K562 (cell line): ENCODE data around the gene TTC16. TPM values are rescaled to one million over a fixed set of nuclear protein-coding genes. Genes with fewer than 3 reads are reported as not detected.
A peak's percentile ranks its signal among the peaks of the same experiment; 100 is the strongest.

ENCODE experiments used
- ATAC-seq: fragments of 200-7000 bp; cut with Tn5 transposase; 3 replicates; pipeline ENCODE4 v1.9.1; 2020; ENCODE audit warnings: moderate library complexity
- BruUV-seq: library from RNA; stranded (reverse); fragments of 400-500 nt; replicated peaks from 2 replicates; lab custom pipeline; 2021; lab: Mats Ljungman, UMichigan
- CTCF ChIA-PET: fragments of 300-600 bp; formaldehyde crosslinking; extraction: SDS; loops from one replicate; lab custom pipeline; 2021; ENCODE audit warnings: low intra/inter-chr PET ratio; lab: Yijun Ruan, JAX
- POLR2A ChIA-PET: fragments of 300-600, 350-650 bp; sonication (Branson Sonifier 250); formaldehyde crosslinking; extraction: SDS; loops from one replicate; lab custom pipeline; 2021; ENCODE audit warnings: antibody characterized with exemption, inconsistent platforms; lab: Yijun Ruan, JAX
- DNase-seq, 4 experiments: peaks; one replicate each; pipeline versions ENCODE4 v3.0.0 to v3.0.0-alpha.2; 2011 to 2018; ENCODE audit warnings: low spot score in 3 of 4, mixed read lengths in 3 of 4; ENCODE audit errors: extremely low read depth in 1 of 4
- FAIRE-seq: peaks from 2 replicates; lab custom pipeline; 2011; peaks lifted over from hg19 to GRCh38; lab: Jason Lieb, UNC
- H2AFZ ChIP-seq: 2 replicates; pipeline ENCODE4 v1.6.0; 2011; ENCODE audit warnings: low read depth, low read length, control low read depth, inconsistent platforms
- H3K27ac ChIP-seq: fragments of 200-600 bp; 3 replicates; pipeline ENCODE4 v1.8.0; 2011; ENCODE audit warnings: low read depth, mild to moderate bottlenecking, control low read depth, inconsistent platforms, low read length, moderate library complexity, mixed read lengths; ENCODE audit errors: extremely low read depth
- H3K27me3 ChIP-seq, 2 experiments: fragments of 300-600 bp in 1 of 2; 2 replicates in 1 of 2; 3 replicates in 1 of 2; pipeline versions ENCODE4 v1.6.0 to v1.8.0; 2011; ENCODE audit warnings: inconsistent platforms in 2 of 2, low read length in 2 of 2, mild to moderate bottlenecking in 1 of 2, mixed read lengths in 1 of 2, moderate library complexity in 1 of 2; ENCODE audit not compliant: control insufficient read depth in 2 of 2, insufficient read depth in 2 of 2
- H3K36me3 ChIP-seq: fragments of 300-600 bp; 3 replicates; pipeline ENCODE4 v1.8.0; 2011; ENCODE audit warnings: mild to moderate bottlenecking, low read length, inconsistent platforms; ENCODE audit not compliant: control insufficient read depth, insufficient read depth
- H3K4me1 ChIP-seq, 2 experiments: fragments of 200-600 bp in 1 of 2; replicated peaks in 1 of 2; 2 replicates in 1 of 2; 3 replicates in 1 of 2; pipeline versions ENCODE4 v1.5.1 to v1.8.0; 2011; ENCODE audit warnings: inconsistent platforms in 2 of 2, low read length in 2 of 2, mild to moderate bottlenecking in 1 of 2, mixed read lengths in 1 of 2, moderate library complexity in 1 of 2; ENCODE audit not compliant: control insufficient read depth in 2 of 2, insufficient read depth in 2 of 2
- H3K4me2 ChIP-seq: 2 replicates; pipeline ENCODE4 v1.6.1; 2011; ENCODE audit warnings: low read length, control low read depth, inconsistent platforms, mixed read lengths; ENCODE audit not compliant: insufficient read depth
- H3K4me3 ChIP-seq: fragments of 200-600 bp; sonication (generic), shearing (Covaris generic); 2 replicates; pipeline ENCODE4 v1.5.1; 2016; ENCODE audit warnings: control low read depth, inconsistent platforms
- H3K79me2 ChIP-seq: fragments of 200-600 bp; 3 replicates; pipeline ENCODE4 v1.8.0; 2011; ENCODE audit warnings: low read length, inconsistent platforms; ENCODE audit not compliant: control insufficient read depth, insufficient read depth
- H3K9ac ChIP-seq, 2 experiments: 2 replicates each; pipeline versions ENCODE4 v1.6.0 to v1.6.1; 2011; ENCODE audit warnings: low read depth in 2 of 2, low read length in 2 of 2, control low read depth in 1 of 2, inconsistent platforms in 1 of 2, mild to moderate bottlenecking in 1 of 2, mixed read lengths in 1 of 2; ENCODE audit not compliant: insufficient read depth in 1 of 2
- H3K9me1 ChIP-seq: one replicate; pipeline ENCODE4 v1.6.0; 2011; ENCODE audit warnings: inconsistent platforms, mild to moderate bottlenecking, low read length, moderate library complexity; ENCODE audit not compliant: control insufficient read depth, insufficient read depth
- H3K9me3 ChIP-seq: replicated peaks from 2 replicates; pipeline ENCODE4 v1.5.1; 2011; ENCODE audit warnings: low read depth, low read length, inconsistent platforms; ENCODE audit not compliant: control insufficient read depth, insufficient read depth
- H4K20me1 ChIP-seq: replicated peaks from 2 replicates; pipeline ENCODE4 v1.6.1; 2011; ENCODE audit warnings: low read length, inconsistent platforms, mixed read lengths; ENCODE audit not compliant: control insufficient read depth, insufficient read depth
- CBFB ChIP-seq: sonication (generic); formaldehyde crosslinking; IDR thresholded peaks from 2 replicates; pipeline ENCODE4 v1.4.0; 2020; ENCODE audit warnings: mild to moderate bottlenecking, missing genetic modification reagents
- DIDO1 ChIP-seq: fragments of 450-650 bp; IDR thresholded peaks from 2 replicates; pipeline ENCODE4 v1.6.1; 2016; ENCODE audit warnings: low read depth, missing biosample characterization, missing genetic modification characterization
- HNRNPUL1 ChIP-seq: fragments of 200-400 bp; formaldehyde crosslinking; IDR thresholded peaks from 2 replicates; pipeline ENCODE4 v1.6.1; 2017; ENCODE audit warnings: low read length
- MEF2D ChIP-seq: conservative IDR thresholded peaks from 2 replicates; pipeline ENCODE4 v1.6.1; 2016; ENCODE audit warnings: low read depth, missing genetic modification characterization, missing compliant biosample characterization
- NR0B1 ChIP-seq: fragments of 450-650 bp; IDR thresholded peaks from one replicate; pipeline ENCODE4 v1.6.1; 2018; ENCODE audit warnings: mild to moderate bottlenecking, moderate library complexity; ENCODE audit not compliant: partially characterized antibody
- PATZ1 ChIP-seq: fragments of 250-450 bp; sonication (Bioruptor Pico); IDR thresholded peaks from 2 replicates; pipeline ENCODE4 v1.5.0; 2020; ENCODE audit warnings: mild to moderate bottlenecking, borderline replicate concordance
- PTBP1 ChIP-seq: fragments of 200-400 bp; formaldehyde crosslinking; IDR thresholded peaks from 2 replicates; pipeline ENCODE4 v1.6.1; 2017; ENCODE audit warnings: low read depth, low read length
- RCOR1 ChIP-seq, 2 experiments: IDR thresholded peaks; 2 replicates each; pipeline ENCODE4 v1.6.1; 2012; ENCODE audit warnings: low read depth in 2 of 2, low read length in 2 of 2, borderline replicate concordance in 1 of 2, improper control_type of control experiment in 1 of 2
- SP2 ChIP-seq: IDR thresholded peaks from 2 replicates; pipeline ENCODE4 v1.6.1; 2011; ENCODE audit warnings: mild to moderate bottlenecking, low read depth, low read length, moderate library complexity; ENCODE audit not compliant: poor library complexity, severe bottlenecking; ENCODE audit errors: extremely low read depth
- ZFPM2 ChIP-seq: fragments of 250-450 bp; sonication (Bioruptor Pico); IDR thresholded peaks from 2 replicates; pipeline ENCODE4 v1.5.1; 2022; ENCODE audit warnings: mild to moderate bottlenecking
- ZNF134 ChIP-seq: fragments of 250-450 bp; sonication (Bioruptor Pico); conservative IDR thresholded peaks from 2 replicates; pipeline ENCODE4 v1.4.0; 2020
- ZNF239 ChIP-seq: fragments of 250-450 bp; sonication (Bioruptor Pico); IDR thresholded peaks from 2 replicates; pipeline ENCODE4 v1.4.0; 2020; ENCODE audit warnings: mild to moderate bottlenecking
- ZNF766 ChIP-seq: fragments of 200-800 bp; sonication (Bioruptor generic); conservative IDR thresholded peaks from 2 replicates; pipeline ENCODE4 v1.6.1; 2016; ENCODE audit warnings: missing genetic modification characterization, missing compliant biosample characterization
- ZNF830 ChIP-seq: fragments of 250-450 bp; sonication (Bioruptor Pico); IDR thresholded peaks from 2 replicates; pipeline ENCODE4 v1.5.0; 2021; ENCODE audit warnings: mild to moderate bottlenecking
- WGBS: fragments of 100-300 bp; shearing (Covaris generic); methylation state at CpG from one replicate; pipeline ENCODE4 v1.1.6; 2016; ENCODE audit warnings: low coverage, mixed read lengths; ENCODE audit not compliant: insufficient coverage; ENCODE audit errors: missing lambda C conversion rate; 5-methylcytosine and 5-hydroxymethylcytosine counted together
- in situ Hi-C: fragments of 300-500 bp; cut with MboI; formaldehyde crosslinking; loops from 4 replicates; pipeline ENCODE4 v1.15.0; 2018; ENCODE audit warnings: inconsistent platforms, mixed read lengths
- intact Hi-C: fragments of 100-400 bp; cut with micrococcal nuclease; formaldehyde crosslinking; loops from 2 replicates; pipeline ENCODE4 v1.14.2; 2022
- polyA plus RNA-seq, 8 experiments: library from polyadenylated mRNA; depleted of rRNA in 4 of 8; stranded (reverse) in 5 of 8; unstranded in 3 of 8; fragments of >200 nt; fragmentation: Nextera tagmentation in 2 of 8; fragmentation: Illumina TruSeq in 1 of 8; extraction: Ambion mirVana in 2 of 8; extraction: Trizol in 1 of 8; gene quantifications; 2 replicates each; pipeline versions ENCODE4 v1.2.1 to v1.2.3, GENCODE V29; 2011 to 2014; ENCODE audit warnings: inconsistent platforms in 1 of 8, missing spikeins in 1 of 8
- total RNA-seq, 7 experiments: library from RNA; depleted of rRNA in 6 of 7; stranded (reverse); fragments of >200 nt in 6 of 7; fragmentation: Illumina TruSeq in 2 of 7; extraction: Trizol in 2 of 7; gene quantifications; 2 replicates each; pipeline versions ENCODE4 v1.2.1 to v1.2.3, GENCODE V29; 2011 to 2021; ENCODE audit warnings: low replicate concordance in 1 of 7
- TF ChIP-seq, protein P1 (sequence below): sonication (generic); formaldehyde crosslinking; IDR thresholded peaks from 2 replicates; pipeline ENCODE4 v1.8.1; 2022; ENCODE audit warnings: missing genetic modification reagents

Gene TTC16
- total and polyA plus RNA-seq, 9 of the 15 experiments (the other 6 are each of a cell fraction or from before 2014, with no cell fraction given) = 0.11 TPM; not detected in 8

DNA sequence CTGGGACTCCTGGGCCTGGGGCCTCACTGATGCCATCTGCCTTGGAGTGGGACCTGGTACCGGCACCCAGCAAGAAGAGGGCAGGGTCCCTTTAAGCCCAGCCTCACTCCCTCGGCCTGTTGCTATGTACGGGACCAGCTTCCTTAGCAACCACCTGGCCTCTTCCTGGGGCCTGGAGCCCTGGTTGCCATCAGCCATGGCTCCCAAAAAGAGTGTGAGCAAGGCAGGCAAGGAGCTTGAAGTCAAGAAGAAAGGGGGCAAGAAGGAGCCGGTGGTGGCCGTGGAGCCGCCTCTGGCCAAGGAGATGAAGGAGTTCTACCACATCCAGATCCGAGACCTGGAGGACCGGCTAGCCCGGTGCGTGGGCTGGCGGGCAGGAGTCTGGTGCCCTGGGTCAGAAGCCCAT, 9.0 kb upstream of the TTC16 start, which contains the start of gene CFAP157 (continued):
- TF ChIP-seq ZNF239 (CRISPR knock-in tag) (no peak), MEF2D (tag) (no peak), ZNF134 (CRISPR knock-in tag) (no peak), NR0B1 (no peak)
- TF ChIP-seq, all 486 proteins: peak for 5

GRCh38 chr9:127707766-127708165, 8.1 kb upstream of the TTC16 start:
- in situ Hi-C loops (no loop called here), intact Hi-C loops (no loop called here)
- peak in 3 of 4 experiments; percentile 34 to 39 (median 38) for DNase-seq
- Histone ChIP-seq H3K9me3 (0 out of 2 replicates have a peak, but pooled peaks cover 4% of the 10 kb centered on the region), H3K36me3 (no peaks in the 10 kb centered on the region), H3K9ac (no peak overlapping the region), H3K27ac (no peak overlapping the region), H3K9me1 (no peaks in the 10 kb centered on the region), H3K79me2 (no peaks in the 10 kb centered on the region), H3K27me3 (no peaks in the 10 kb centered on the region), H3K4me2 (no peak overlapping the region), H2AFZ (no peak overlapping the region), H4K20me1 (no peaks in the 10 kb centered on the region), H3K4me1 (peaks cover 0 to 40% of the 10 kb centered on the region in 2 experiments; a peak in 2 of 5 replicates), H3K4me3 (no peak overlapping the region)
- WGBS = 26% methylated on average over 5 of the region's 5 CpGs
- POLR2A ChIA-PET = interaction anchor here (1.2 kb wide), 1 partner anchor 17 kb away, joined by 3 read pairs; no protein-coding TSS in a partner anchor
- CTCF ChIA-PET = no interaction called here
- ATAC-seq = peak; percentile 19; the same call in 1 of the 3 replicates
- FAIRE-seq = no peak
- no TSS peak for BruUV-seq
- TF ChIP-seq ZNF830 (CRISPR knock-in tag) (no peak), CBFB (no peak), RCOR1 (IDR thresholded peaks at IDR 0.05; ENCODE audit: borderline replicate concordance in 1 of 2, low read depth in 2 of 2, low read length in 2 of 2) (0 out of 4 replicates have a peak, but pooled peaks of 1 of the 2 experiments have one; percentile 25), HNRNPUL1 (no peak), PTBP1 (peak; percentile 67; the same call in 1 of the 2 replicates), ZFPM2 (no peak), PATZ1 (CRISPR knock-in tag) (no peak), ZNF766 (CRISPR knock-in tag) (no peak), DIDO1 (tag) (no peak), SP2 (no peak)
- TF ChIP-seq, protein P1, sequence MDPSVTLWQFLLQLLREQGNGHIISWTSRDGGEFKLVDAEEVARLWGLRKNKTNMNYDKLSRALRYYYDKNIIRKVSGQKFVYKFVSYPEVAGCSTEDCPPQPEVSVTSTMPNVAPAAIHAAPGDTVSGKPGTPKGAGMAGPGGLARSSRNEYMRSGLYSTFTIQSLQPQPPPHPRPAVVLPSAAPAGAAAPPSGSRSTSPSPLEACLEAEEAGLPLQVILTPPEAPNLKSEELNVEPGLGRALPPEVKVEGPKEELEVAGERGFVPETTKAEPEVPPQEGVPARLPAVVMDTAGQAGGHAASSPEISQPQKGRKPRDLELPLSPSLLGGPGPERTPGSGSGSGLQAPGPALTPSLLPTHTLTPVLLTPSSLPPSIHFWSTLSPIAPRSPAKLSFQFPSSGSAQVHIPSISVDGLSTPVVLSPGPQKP (CRISPR knock-in tag) = no peak
